RKO (cell line): ENCODE measurements around the gene CCNDBP1.
"Not testable (repeated sequence)": the region's sequence is repeated elsewhere in the genome, so short reads cannot be mapped to it uniquely, and the experiment has no call there.

Experiments
- DNase-seq: peaks from one replicate; pipeline ENCODE4 v3.0.0-alpha.2; 2016; ENCODE audit warnings: low spot score

Gene CCNDBP1

DNA sequence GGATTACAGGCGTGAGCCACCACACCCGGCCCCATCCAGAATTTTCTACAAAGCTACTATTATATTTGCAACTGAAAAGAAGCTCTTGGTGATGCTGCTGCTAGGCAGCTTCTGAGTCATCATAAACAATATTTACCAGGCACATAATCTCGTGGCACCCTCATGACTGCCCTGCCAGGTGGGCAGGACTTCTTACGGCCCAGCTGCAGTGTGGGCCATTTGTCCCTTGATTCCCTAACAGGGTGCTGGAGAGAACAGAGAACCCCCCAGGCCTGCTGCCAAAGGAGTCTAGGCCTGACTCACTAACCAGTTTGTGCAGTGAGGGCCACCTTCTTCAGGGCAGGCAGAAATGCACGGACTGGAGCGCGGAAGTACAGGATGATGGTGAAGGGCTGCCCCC lies 30.8 kb downstream of the CCNDBP1 start:
- DNase-seq, result peak; percentile 54

DNA sequence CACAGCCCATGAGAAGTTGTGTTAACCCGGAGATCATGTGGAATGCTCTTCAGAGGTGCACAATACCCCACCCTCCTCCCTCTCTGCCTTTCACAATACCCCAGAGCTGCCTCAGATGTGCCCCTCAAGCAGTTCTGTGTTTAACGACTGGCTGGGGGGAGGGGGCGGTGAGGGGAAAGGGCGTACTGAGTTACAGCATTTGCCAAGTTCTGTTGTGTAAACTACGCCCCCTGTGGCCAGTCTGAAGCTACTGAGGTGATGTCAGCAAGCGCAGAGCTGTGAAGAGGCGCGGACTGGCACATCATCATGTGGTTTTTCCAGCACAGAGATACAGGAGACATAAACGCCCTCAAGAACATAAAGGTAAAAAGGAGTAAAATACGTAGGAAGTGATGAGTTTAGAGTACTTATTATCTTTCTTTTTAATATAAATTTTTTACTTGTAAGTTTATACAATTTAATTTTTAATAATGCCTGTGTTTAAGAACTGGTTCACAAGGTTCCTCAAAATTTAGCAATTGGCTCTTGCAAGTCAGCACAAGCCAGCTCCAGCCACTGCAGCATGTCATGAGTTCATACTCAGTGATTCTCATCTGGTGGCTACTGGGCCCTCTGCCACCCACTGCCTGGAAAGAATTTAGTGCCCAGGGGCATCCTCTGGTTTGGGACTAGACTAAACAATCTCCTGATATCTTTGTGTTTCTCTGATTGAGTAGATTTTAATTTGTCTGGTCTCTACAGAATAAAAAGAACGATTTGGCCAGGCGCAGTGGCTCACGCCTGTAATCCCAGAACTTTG lies 33.9 kb downstream of the CCNDBP1 start:
- peak; percentile 5 for DNase-seq

- no peak for DNase-seq
These were observed 35.0 kb downstream of the CCNDBP1 start for GRCh38 chr15:43219929-43220928.

GRCh38 chr15:43220991-43221403 lies 35.8 kb downstream of the CCNDBP1 start, which contains the start of gene EPB42:
TSS of gene EPB42 (minus strand) at chr15:43221018. CDS start at chr15:43220825, 193 bp downstream.
- no peak for DNase-seq

DNA sequence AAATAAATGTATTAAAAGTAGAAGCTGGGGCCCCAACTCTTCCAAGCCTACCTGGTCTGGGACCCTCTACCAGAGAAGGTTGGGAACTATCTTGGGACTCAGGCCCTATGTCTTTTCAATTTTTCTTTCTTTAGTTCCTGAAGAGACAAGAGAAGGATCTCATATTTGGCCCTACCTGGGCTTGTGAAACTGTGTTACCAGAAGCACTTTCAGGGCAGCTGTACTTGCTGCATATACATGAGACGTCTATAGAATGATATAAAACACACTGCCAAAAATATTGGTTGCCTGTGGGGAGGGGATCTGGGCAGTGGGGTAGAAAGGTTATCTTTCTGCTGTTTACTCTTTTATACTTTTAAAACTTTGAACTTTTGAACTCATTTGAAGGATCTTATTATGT lies 36.2 kb downstream of the CCNDBP1 start:
- DNase-seq, result no peak

DNA sequence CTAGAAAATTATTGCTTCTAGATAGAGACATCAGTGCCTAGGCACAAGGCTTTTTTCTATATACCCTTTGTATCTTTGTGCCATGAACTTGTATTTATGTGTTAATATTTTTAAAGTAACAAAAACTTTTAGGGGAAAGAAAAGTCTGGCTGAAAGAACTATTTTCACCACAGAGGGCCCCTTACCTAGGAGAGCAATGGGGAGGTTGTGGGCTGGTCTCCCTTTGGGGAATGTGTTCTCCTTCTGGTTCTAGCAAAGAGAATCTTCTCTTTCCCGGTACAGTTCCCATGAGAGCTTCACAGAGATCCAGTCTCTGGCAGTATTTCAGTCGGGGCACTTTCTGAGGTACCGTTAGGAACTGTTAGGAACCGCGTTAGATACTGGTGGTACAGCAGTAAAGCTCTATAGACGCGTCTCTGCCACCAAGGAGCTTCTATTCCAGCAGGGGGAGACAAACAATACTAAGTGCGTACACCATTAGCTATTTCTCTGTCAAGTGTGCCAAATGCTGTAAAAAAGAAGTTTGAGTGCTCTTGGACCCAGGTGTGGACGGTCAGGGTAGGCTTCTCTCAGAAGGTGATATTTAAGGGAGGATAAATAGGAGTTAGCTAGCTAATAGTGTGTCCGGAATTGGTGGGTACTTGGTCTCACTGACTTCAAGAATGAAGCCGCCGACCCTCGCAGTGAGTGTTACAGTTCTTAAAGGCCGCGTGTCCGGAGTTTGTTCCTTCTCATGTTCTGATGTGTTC lies 40.2 kb downstream of the CCNDBP1 start:
- peak; percentile 52 for DNase-seq

GRCh38 chr15:43225950-43226255 lies 40.7 kb downstream of the CCNDBP1 start:
- DNase-seq, result not testable (repeated sequence)

GRCh38 chr15:43226436-43227305 lies 41.5 kb downstream of the CCNDBP1 start:
- DNase-seq, result no peak

DNA sequence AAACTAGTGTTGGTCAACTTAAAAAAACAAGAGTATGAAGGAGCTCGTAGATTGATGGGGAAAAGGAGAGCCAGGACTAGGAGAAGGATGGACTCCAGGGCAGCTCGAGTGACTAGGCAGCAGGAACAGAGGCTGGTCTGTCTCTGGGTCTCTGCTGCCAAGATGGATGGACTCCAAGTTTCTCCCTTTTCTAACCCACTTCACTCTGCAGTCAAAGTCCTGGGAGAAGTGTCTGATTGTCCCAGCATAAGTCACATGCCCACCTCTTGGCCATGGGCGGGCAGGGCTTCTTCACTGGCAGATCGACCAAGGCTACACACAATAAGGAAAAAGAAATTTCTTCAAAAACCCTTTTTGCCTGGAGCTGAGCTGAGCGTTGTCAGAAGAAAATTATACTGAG lies 44.8 kb downstream of the CCNDBP1 start:
- DNase-seq, result no peak

DNA sequence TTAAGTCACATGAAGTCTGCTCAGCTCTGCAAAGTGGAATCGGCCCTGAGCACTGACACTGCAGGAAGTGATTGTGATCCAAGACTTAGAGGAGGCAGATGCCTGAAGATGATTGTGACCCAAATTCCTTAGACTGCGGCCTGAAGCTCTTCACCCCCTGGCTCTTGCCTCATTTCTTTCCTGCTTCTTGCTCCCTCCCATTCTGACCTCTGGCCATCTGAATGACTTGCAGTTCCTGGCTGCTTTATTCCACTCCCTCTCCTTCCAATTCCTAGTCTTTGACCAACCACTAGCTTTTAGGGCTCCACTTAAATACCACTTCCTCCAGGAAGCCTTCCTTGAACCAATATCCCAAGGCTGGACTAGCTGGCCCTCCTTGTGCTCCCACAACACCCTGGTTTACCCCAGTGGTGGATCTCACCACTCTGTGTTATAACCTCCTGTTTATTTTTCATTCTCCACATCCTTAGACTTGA lies 45.5 kb downstream of the CCNDBP1 start:
- DNase-seq, result no peak

DNA sequence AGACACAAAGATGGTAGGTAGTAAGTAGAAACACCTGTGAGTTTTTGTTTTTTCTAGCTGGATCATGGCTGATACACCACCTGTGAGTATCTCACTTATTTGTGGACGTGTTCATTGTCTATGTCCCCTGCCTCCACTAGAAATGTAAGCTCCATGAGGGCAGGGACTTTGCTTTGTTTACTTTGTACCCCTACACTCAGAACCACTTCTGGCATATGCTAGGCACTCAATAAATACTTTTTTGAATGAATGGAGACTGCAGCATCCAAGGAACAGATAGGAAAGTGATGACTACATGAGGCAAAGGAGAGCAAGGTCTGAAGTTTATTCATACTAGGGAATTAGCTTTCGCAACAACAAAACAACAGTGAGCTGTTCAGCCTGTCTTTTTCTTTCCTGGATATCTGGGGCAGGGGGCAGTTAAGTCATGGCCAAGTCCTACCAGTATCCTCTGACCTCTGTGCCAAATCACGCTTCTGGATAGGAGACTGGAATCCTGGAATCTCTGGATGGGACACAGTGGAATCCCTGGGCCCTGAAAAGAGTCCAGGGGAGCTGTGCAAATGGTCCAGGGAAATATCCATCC lies 47.2 kb downstream of the CCNDBP1 start:
- no peak for DNase-seq

- DNase-seq, result no peak
These were observed 50.3 kb downstream of the CCNDBP1 start for GRCh38 chr15:43235536-43235935.

DNA sequence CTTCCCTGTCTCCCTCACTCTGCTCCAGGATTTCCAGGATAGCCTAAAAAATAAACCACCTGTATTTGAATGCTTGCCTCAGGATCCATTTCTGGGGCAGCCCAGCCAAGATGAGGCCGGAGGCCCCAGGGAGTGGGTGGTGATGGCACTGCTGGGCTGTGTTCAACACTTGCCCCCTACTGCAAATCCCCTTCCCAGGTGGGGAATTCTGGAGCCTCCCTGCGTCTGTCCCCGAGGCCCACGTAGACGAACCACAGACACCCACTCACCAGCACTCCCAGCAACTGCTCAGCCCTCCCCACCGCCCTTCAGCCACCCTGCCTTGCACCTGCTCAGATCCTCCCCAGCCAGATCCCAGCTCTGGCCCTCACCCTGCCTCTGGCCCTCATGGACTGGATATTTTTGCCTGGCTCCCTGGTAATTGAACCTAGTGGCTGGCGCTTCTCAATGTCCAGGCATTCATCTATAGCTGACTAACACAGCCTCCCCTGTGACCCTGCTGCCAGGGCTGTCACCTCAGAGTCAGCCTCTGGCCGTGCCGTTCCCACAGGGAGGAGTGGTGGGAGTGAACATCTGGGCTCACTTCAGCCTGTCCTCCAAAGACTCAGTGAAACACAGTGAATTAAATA lies 52.8 kb downstream of the CCNDBP1 start:
- DNase-seq, result no peak

- DNase-seq, result no peak
These were observed 53.5 kb downstream of the CCNDBP1 start for GRCh38 chr15:43238671-43239131.

DNA sequence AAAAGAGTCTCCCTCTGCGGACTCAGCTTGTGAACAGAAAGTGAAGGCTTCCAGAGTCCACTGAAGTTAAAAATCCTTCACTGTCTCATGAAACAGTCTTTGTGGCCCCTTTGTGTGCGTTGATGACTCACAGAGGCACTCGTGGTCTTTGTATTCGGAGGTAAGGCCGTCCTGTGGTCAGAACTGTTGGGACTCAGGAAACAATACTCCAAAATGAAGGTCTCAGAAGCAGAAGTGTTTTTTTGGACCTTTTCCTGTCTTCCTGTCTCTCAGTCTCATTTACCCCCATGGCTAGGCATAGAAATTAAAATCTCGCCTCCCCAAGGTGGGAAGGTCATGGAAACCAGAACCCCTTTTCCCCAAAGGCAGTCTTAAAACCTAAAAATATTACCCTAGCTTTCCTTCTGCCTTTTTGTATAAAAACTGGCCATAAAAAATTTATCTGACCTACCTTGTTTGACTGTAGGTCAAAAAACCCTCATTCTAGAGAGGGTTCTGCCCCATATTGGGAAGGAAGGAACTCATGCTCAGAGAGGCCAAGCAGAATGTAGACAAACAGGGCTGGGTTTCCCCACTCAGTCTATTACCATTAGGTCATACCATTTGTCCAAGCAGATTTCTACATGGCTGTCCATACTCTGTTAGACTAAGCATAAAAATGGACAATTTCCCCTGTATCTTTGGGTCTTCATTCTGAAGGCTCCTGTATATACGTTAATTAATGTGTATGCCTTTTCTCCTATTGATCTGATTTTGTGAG lies 54.7 kb downstream of the CCNDBP1 start:
- no peak for DNase-seq

DNA sequence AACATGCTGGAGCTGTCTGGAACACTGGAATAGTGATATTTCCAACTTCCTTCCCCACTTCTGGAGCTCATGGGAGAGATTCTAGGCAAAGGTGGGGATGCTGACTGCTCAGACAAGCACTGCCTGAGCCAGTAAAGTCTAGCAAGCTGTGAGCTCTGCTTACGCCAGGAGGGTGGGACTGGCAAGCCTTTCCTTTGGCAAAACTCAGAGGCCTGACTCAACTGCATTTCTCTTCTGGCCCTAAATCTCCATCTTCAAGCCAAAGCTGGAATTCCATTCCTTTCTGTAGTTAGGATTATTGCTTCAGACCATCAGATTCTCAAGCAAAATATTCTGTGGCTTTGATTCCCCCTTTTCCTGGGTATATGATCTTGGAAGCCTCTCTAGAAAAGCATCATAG lies 55.9 kb downstream of the CCNDBP1 start:
- no peak for DNase-seq

- no peak for DNase-seq
These were observed 57.4 kb downstream of the CCNDBP1 start for GRCh38 chr15:43242616-43243015.

GRCh38 chr15:43243020-43243645 lies 57.9 kb downstream of the CCNDBP1 start:
- DNase-seq, result no peak

- DNase-seq, result no peak
These were observed 58.9 kb downstream of the CCNDBP1 start for GRCh38 chr15:43244092-43244491.
